Mesothelial cell of epicardium (in vitro differentiated cells): Measurements from ENCODE around the gene FBXW7. TPM values are rescaled to one million over a fixed set of nuclear protein-coding genes. Genes with fewer than 3 reads are reported as not detected.

Experiments
- DNase-seq, 2 experiments: peaks; one replicate each; pipeline ENCODE4 v3.0.0; 2021; ENCODE audit warnings: low spot score in 2 of 2; ENCODE audit not compliant: unreplicated experiment in 2 of 2
- H3K27ac Mint-ChIP-seq: 2 replicates; pipeline ENCODE4 v1.8.0; 2021; ENCODE audit warnings: mixed read lengths
- H3K27me3 Mint-ChIP-seq: 2 replicates; pipeline ENCODE4 v1.8.0; 2021; ENCODE audit warnings: low read depth, mixed read lengths
- H3K36me3 Mint-ChIP-seq: 2 replicates; pipeline ENCODE4 v1.8.0; 2021; ENCODE audit warnings: mixed read lengths
- H3K4me1 Mint-ChIP-seq: 2 replicates; pipeline ENCODE4 v1.8.0; 2021; ENCODE audit warnings: mixed read lengths
- H3K4me3 Mint-ChIP-seq: 2 replicates; pipeline ENCODE4 v1.8.0; 2021; ENCODE audit warnings: mild to moderate bottlenecking, moderate library complexity, mixed read lengths
- H3K9me3 Mint-ChIP-seq: 2 replicates; pipeline ENCODE4 v1.8.0; 2021; ENCODE audit warnings: mixed read lengths
- total RNA-seq: library from RNA; stranded (reverse); gene quantifications from 3 replicates; pipeline ENCODE4 v1.2.1, GENCODE V29; 2021
- TF ChIP-seq, protein P1 (sequence below): fragments of 200-600 bp; sonication (generic); IDR thresholded peaks from one replicate; pipeline ENCODE4 v1.5.0; 2021; ENCODE audit warnings: antibody characterized with exemption; ENCODE audit not compliant: unreplicated experiment

Gene FBXW7
- total RNA-seq, 1 donor from 2014 or later = 46.4 TPM

DNA sequence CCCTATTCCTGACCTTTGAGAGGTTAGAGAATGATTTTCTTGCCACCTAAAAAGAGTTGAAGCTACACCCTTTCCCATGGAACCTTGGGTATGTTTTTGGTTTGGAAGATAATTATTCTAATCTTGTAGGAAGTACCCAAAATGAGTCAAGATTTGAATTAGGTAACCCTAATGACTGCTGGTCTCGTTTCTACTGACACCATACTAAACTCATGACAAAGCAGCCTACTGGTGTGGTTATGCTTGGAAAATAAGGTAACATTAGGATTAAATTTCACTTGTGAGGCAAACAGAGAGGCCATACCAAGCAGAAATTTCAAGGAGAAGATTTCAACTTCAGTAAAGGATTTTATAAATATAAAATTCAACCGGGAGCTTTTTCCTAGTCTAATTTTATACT, 107.9 kb downstream of the FBXW7 start:
- H3K27me3 Mint-ChIP-seq = no peaks in the 10 kb centered on the region
- TF ChIP-seq, protein P1, sequence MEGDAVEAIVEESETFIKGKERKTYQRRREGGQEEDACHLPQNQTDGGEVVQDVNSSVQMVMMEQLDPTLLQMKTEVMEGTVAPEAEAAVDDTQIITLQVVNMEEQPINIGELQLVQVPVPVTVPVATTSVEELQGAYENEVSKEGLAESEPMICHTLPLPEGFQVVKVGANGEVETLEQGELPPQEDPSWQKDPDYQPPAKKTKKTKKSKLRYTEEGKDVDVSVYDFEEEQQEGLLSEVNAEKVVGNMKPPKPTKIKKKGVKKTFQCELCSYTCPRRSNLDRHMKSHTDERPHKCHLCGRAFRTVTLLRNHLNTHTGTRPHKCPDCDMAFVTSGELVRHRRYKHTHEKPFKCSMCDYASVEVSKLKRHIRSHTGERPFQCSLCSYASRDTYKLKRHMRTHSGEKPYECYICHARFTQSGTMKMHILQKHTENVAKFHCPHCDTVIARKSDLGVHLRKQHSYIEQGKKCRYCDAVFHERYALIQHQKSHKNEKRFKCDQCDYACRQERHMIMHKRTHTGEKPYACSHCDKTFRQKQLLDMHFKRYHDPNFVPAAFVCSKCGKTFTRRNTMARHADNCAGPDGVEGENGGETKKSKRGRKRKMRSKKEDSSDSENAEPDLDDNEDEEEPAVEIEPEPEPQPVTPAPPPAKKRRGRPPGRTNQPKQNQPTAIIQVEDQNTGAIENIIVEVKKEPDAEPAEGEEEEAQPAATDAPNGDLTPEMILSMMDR = no peak
- DNase-seq = no peak
- no peak overlapping the region for H3K4me3 Mint-ChIP-seq
- H3K9me3 Mint-ChIP-seq = no peaks in the 10 kb centered on the region
- no peak overlapping the region for H3K27ac Mint-ChIP-seq
- no peaks in the 10 kb centered on the region for H3K36me3 Mint-ChIP-seq
- peaks cover 31% of the 10 kb centered on the region for H3K4me1 Mint-ChIP-seq

DNA sequence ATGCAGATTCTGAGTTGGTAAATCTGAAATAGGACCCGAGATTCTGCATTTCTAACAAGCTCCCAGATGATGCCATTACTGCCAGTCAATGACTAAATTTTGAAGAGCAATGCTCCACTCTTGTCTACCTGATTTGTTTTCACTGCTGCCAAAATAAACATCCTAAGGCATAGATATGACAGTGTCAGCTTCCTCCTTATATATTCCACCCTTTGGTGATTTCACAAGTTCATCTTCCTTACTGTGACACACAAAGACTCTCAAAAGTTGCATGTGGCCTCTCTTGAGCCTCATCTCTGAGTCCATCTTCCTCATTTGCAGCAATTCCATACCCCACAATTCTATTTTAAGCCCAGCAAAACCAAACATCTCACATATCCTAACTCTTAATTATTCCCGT, 110.9 kb downstream of the FBXW7 start:
- Mint-ChIP-seq H3K4me3 (no peak overlapping the region), H3K4me1 (peaks cover 16% of the 10 kb centered on the region), H3K27me3 (no peaks in the 10 kb centered on the region), H3K36me3 (no peaks in the 10 kb centered on the region), H3K9me3 (no peaks in the 10 kb centered on the region), H3K27ac (no peak overlapping the region)
- DNase-seq = no peak
- TF ChIP-seq, protein P1 = no peak

DNA sequence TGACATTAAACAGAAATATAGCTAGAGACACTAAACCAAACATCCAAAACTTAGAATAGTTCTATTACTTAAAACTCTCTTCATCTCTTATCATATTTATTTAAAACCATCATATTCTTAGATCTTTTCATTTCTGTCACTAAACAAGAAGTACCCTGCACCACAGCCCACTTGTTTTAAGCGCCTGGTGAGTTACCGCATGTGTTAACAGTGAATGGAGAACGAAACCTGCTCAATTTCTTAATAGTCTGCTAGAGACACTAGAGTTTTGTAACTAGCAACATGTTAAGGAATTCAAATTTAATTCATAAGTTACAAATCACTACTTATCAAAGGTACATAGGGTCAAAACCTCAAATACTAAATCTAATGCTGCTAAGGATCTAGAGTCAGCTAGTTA, 111.5 kb downstream of the FBXW7 start:
- Mint-ChIP-seq H3K36me3 (no peaks in the 10 kb centered on the region), H3K27ac (no peak overlapping the region), H3K9me3 (no peaks in the 10 kb centered on the region), H3K4me1 (peaks cover 11% of the 10 kb centered on the region), H3K27me3 (no peaks in the 10 kb centered on the region), H3K4me3 (no peak overlapping the region)
- TF ChIP-seq, protein P1 = no peak
- no peak for DNase-seq

DNA sequence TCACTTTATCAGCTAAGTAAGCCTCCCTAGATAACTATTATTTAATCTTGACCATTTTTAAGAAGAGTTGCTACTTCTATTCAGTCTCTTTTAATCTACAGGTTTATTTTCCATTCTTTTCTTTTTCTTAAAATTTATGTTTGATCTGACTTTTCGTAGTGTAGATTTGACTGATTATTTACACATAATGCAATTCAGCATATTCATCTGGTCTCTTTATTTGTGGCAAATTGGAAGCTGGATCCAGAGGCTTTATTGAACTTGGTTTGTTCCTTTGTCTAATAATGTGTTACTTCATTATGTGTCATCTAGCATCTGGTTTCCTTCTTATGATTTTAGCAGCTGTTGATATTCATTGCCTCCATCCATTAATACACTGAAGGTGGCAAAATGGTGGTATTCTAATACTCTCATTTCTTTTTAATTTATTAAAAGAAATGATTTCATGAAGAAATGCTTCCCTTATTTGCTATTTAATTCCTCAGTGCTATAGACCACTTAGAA, 113.0 kb downstream of the FBXW7 start:
- H3K27ac Mint-ChIP-seq = no peak overlapping the region
- H3K4me3 Mint-ChIP-seq = no peak overlapping the region
- H3K36me3 Mint-ChIP-seq = no peaks in the 10 kb centered on the region
- H3K27me3 Mint-ChIP-seq = no peaks in the 10 kb centered on the region
- H3K4me1 Mint-ChIP-seq = peaks cover 10% of the 10 kb centered on the region
- TF ChIP-seq, protein P1 = no peak
- no peaks in the 10 kb centered on the region for H3K9me3 Mint-ChIP-seq
- DNase-seq = no peak

DNA sequence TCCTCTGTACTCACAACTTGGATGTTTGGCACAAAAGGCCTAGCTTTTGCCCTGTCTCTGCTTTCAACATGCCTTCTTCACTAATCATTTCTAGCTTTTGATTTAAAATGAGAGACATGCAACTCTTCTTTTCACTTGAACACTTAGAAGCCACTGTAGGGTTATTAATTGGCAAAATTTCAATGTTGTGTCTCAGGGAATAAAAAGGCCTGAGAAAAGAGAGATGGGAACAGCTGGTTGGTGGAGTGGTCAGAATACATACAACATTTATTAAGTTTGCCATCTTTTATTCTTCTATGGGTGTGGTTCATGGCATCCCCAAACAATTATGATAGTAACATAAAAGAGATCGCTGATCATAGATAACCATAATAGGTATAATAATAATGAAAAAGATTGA, 114.3 kb downstream of the FBXW7 start:
- Mint-ChIP-seq H3K27ac (no peak overlapping the region), H3K9me3 (no peaks in the 10 kb centered on the region), H3K4me3 (no peak overlapping the region), H3K4me1 (peaks cover 10% of the 10 kb centered on the region), H3K36me3 (no peaks in the 10 kb centered on the region), H3K27me3 (no peaks in the 10 kb centered on the region)
- no peak for DNase-seq
- TF ChIP-seq, protein P1 = no peak

DNA sequence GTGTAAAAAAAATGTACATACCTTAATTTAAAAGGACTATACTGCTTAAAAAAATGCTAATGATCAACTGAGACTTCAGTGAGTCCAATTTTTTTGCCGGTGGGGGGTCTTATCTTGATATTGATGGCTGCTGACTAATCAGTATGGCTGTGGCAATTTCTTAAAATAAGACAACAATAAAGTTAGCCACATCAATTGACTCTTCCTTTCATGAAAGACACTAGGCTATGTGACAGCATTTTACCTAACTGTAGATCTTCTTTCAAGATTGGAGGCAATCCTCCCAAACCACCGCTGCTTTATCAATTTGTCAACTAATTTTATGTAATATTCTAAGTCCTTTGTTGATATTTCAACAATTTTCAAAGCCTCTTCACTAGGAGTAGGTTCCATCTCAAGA, 116.1 kb downstream of the FBXW7 start:
- DNase-seq = no peak
- Mint-ChIP-seq H3K27ac (no peak overlapping the region), H3K9me3 (no peaks in the 10 kb centered on the region), H3K36me3 (no peaks in the 10 kb centered on the region), H3K4me3 (no peak overlapping the region), H3K27me3 (no peaks in the 10 kb centered on the region), H3K4me1 (peaks cover 2% of the 10 kb centered on the region)
- TF ChIP-seq, protein P1 = no peak
